ENCODE results near the gene PHF1.
"Not testable (repeated sequence)": the region's sequence is repeated elsewhere in the genome, so short reads cannot be mapped to it uniquely, and the experiment has no call there.

The PHF1 gene

GRCh38 chr6:33410711-33411631, at the start of gene PHF1:
Gene PHF1 (plus strand): TSS chr6:33411014. CDS start chr6:33412264, 1,250 bp downstream.
- no peak for DNase-seq

- not testable (repeated sequence) for DNase-seq
Observed at GRCh38 chr6:33363486-33363885, 47.3 kb upstream of the PHF1 start.

- peak; percentile 95 for DNase-seq
Observed at GRCh38 chr6:33364475-33365205, 46.2 kb upstream of the PHF1 start.

DNA sequence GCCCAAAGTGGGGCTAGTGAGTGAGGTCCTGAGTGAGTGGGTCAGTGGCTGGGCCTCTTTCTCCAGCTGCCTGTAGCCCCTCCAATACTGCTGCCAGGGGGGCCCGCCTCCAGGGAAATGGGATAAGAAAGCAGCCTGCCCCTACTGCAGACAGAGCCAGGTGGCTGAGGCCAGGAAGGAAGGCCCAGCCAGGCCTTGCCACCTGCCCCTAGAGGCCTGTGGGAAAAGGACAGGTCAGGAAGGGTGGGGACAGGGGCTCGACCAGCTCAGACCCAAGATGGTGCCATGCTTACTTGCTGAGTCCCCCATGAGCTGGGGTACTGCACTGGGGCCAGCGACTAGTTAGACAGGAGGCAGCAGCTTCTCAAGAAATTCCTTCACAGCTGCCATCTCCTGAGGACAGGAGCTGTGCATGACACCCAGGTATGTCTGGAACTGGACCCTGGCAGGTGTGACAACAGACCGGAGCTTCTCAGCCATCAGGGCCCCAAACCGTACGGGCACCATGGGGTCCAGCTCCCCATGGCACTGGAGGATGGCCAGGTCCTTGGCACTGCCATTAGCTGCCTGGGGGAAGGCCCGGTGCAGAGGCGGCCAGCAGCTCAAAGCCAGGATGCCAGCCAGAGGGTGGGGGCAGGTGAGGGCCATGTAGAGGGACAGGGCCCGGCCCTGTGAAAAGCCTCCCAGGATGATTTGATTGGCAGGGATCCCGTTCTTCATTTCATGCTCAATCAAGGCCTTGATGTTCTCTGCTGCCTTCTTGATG, 45.4 kb upstream of the PHF1 start:
- DNase-seq, result peak; percentile 52

- DNase-seq, result no peak
Observed at GRCh38 chr6:33367009-33367714, 43.7 kb upstream of the PHF1 start.

GRCh38 chr6:33367715-33368025, 43.1 kb upstream of the PHF1 start:
- DNase-seq, result not testable (repeated sequence)

GRCh38 chr6:33371901-33372300, 38.9 kb upstream of the PHF1 start:
- not testable (repeated sequence) for DNase-seq

GRCh38 chr6:33372526-33373123, 38.2 kb upstream of the PHF1 start:
- DNase-seq, result peak; percentile 52

DNA sequence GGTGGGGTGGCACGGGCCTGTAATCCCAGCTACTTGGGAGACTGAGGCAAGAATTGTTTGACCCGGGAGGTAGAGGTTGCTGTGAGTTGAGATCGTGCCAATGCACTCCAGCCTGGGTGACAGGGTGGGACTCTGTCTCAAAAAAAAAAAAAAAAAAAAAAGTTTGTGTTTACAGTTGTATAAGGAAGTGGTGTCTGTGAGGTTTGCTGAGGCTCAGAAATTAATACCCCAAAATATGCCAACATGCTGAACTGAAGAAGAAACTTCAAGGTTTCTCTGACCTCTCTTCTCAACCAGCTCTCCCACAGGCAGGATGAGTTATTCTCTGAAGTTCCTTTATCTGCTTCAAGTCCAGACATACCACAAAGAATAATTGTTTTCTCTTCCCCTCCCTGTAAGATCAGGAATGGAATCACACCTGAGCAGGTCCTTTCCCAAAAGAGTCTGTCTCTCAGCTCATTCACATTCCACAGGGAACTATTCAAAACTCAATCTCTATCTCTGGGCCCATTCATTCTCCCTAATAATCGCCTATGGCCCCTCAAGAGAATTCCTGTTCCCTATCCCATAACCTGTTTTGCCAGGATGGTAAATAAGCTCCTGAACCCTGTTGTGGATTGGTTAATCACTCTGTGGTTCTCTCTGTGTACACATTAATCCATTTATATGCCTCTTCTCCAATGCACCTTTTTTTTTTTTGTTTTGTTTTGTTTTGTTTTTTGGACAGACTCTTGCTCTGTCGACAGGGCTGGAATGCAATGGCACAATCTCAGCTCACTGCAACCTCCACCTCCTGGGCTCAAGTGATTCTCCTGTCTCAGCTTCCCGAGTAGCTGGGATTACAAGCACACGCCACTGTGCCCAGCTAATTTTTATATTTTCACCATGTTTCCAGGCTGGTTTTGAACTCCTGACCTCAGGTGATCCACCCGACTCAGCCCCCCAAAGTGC, 36.6 kb upstream of the PHF1 start:
- no peak for DNase-seq

- DNase-seq, result peak; percentile 73
Observed at GRCh38 chr6:33375143-33375671, 35.6 kb upstream of the PHF1 start.

- no peak for DNase-seq
Observed at GRCh38 chr6:33377171-33377570, 33.6 kb upstream of the PHF1 start.

GRCh38 chr6:33379184-33379583, 31.6 kb upstream of the PHF1 start:
- not testable (repeated sequence) for DNase-seq

DNA sequence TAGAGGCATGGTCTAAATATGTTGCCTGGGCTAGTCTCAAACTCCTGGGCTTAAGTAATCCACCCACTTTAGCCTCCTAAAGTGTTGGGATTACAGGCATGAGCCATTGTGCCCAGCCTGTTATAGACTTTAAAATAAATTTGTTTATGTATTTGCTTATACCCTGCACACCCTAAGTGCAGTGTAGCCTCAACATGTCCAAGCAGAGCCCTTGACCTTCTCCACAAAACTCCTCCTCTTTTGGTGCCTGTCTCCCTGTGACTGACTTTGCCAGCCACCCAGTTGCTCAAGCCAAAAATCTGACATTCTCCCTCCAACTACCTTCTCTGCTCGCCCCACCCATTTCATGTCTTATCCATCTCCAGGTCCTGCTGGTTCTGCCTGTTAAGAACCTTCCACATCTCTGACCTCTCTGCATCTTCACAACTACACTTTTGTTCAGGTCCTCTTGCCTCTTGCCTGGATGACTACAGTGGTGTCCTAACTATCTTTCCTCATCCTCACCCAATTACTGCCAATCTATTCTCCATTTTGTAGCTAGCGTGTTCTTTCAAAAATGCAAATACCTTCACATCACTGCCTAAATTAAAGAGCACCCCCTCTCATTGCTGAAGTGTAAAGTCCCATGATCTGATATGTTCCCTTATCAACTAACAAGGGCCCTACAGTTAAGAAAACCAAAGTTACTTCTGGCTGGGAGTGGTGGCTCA, 30.4 kb upstream of the PHF1 start:
- DNase-seq, result peak; percentile 65

DNA sequence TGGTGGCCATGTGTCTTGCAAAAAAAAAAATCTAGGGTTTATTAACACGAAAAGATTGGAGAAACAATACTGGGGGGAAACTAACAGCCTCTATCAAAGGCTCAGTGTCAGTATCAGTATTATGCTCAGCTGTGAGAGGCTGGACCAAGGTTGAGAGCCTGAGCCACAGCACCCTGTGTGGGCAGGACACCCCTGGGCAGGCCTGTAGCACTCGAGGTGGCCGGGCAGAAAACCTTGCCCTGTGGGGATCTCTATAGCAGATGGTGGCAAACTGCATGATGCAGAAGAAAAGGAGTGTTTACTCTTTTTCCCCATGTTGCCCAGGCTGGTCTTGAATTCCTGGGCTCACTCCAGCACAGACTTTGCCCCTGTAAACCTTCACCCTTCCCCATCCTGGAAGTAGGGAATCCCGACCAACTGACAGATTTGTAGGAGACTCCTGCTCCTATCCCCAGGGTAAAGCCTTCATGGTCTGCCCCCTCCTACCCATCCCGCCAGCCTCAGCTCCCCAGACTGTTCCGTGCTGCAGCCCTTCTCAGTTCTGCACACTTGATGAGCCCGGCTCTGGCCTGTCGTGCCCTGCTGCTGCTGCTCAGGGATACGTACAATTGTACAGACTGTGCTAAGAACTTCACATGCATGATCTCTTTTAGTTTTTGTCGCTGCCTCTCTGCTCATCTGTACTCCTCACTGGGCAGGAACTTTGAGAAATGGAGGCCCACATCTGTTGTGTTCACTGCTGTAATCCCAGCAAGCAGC, 27.2 kb upstream of the PHF1 start:
- DNase-seq, result no peak

- DNase-seq, result no peak
Observed at GRCh38 chr6:33384581-33385020, 26.2 kb upstream of the PHF1 start.

GRCh38 chr6:33390173-33390572, 20.6 kb upstream of the PHF1 start:
- no peak for DNase-seq

- no peak for DNase-seq
Observed at GRCh38 chr6:33390767-33391277, 20.0 kb upstream of the PHF1 start.

- DNase-seq, result peak; percentile 100
Observed at GRCh38 chr6:33391278-33391921, 19.4 kb upstream of the PHF1 start, which contains the start of gene KIFC1. Gene KIFC1 (plus strand): TSS chr6:33391823. CDS start chr6:33391986, 163 bp downstream.

All from OCI-M1 (cell line).